ENCODE measurements around the gene FGF6. TPM values are rescaled to one million over a fixed set of nuclear protein-coding genes. Genes with fewer than 3 reads are reported as not detected.

FGF6 gene
- total and polyA plus RNA-seq, 9 of the 15 experiments (the other 6 are each of a cell fraction or from before 2014, with no cell fraction given): 0.14 TPM; not detected in 8

GRCh38 chr12:4388662-4389061 lies 57.0 kb downstream of the FGF6 start (continued):
- peak; percentile 77 for TF ChIP-seq PRDM10 (IDR thresholded peaks at IDR 0.05; ENCODE audit: partially characterized antibody)
- TF ChIP-seq HCFC1 (IDR thresholded peaks at IDR 0.05; ENCODE audit: low read depth, low read length): no peak
- no peak for TF ChIP-seq ZNF253 (CRISPR knock-in tag; conservative IDR thresholded peaks at IDR 0.05)
- TF ChIP-seq ZBTB9 (CRISPR knock-in tag; IDR thresholded peaks at IDR 0.05): no peak
- no peak; the same call in 1 of the 2 replicates for TF ChIP-seq DMBX1 (CRISPR knock-in tag; IDR thresholded peaks at IDR 0.05; ENCODE audit: borderline replicate concordance)
- TF ChIP-seq POU5F1 (IDR thresholded peaks at IDR 0.05; ENCODE audit: borderline replicate concordance, low read depth, low read length, partially characterized antibody): no peak
- TF ChIP-seq ZNF436 (CRISPR knock-in tag; IDR thresholded peaks at IDR 0.05): no peak
- no peak for TF ChIP-seq ZMIZ1 (IDR thresholded peaks at IDR 0.05; ENCODE audit: low read depth in 2 of 2, low read length in 2 of 2)
- no peak for TF ChIP-seq HOMEZ (CRISPR knock-in tag; IDR thresholded peaks at IDR 0.05)
- TF ChIP-seq NFIX (CRISPR knock-in tag; IDR thresholded peaks at IDR 0.05; ENCODE audit: low read depth): no peak
- peak; percentile 33 to 80; a peak in 3 of 4 replicates for TF ChIP-seq RCOR1 (IDR thresholded peaks at IDR 0.05; ENCODE audit: borderline replicate concordance in 1 of 2, low read depth in 2 of 2, low read length in 2 of 2)
- no peak for TF ChIP-seq ELF1 (tag; IDR thresholded peaks at IDR 0.05)
